Stimulated activated CD4-positive, alpha-beta T cell treated with anti-CD3 and anti-CD28 coated beads, Interleukin-1b, Interleukin-23, amount 100 ng/mL, for 4 hours (primary cell): ENCODE measurements around the gene NFATC1.

Source experiments
- DNase-seq, 2 donors: peaks; one replicate each; pipeline ENCODE4 v3.0.0-alpha.2; 2020; ENCODE audit warnings: low read depth in 2 of 2

The NFATC1 gene

GRCh38 chr18:79572848-79573451 is 177.2 kb downstream of the NFATC1 start:
- DNase-seq, result no peak

- no peak for DNase-seq
Measured at GRCh38 chr18:79573921-79574491, 178.3 kb downstream of the NFATC1 start.

- no peak for DNase-seq
Measured at GRCh38 chr18:79574938-79575525, 179.3 kb downstream of the NFATC1 start.

GRCh38 chr18:79575891-79576685 is 180.4 kb downstream of the NFATC1 start:
- DNase-seq, result no peak

GRCh38 chr18:79576686-79577351 is 181.1 kb downstream of the NFATC1 start:
- DNase-seq, result no peak

- no peak for DNase-seq
Measured at GRCh38 chr18:79577451-79578395, 182.0 kb downstream of the NFATC1 start.

GRCh38 chr18:79578396-79579260 is 182.9 kb downstream of the NFATC1 start:
- DNase-seq, result no peak
